GM20000 (cell line): Measurements from ENCODE around the gene ADGRG4.
"Not testable (repeated sequence)": the region's sequence is repeated elsewhere in the genome, so short reads cannot be mapped to it uniquely, and the experiment has no call there.

Experiments used
- DNase-seq: peaks from one replicate; pipeline ENCODE4 v3.0.0; 2012; ENCODE audit warnings: low spot score
- TF ChIP-seq, protein P1 (sequence below): IDR thresholded peaks from 2 replicates; pipeline ENCODE4 v1.5.1; 2012; ENCODE audit warnings: mild to moderate bottlenecking, control low read depth; ENCODE audit errors: extremely low read depth, missing control alignments

ADGRG4 gene

DNA sequence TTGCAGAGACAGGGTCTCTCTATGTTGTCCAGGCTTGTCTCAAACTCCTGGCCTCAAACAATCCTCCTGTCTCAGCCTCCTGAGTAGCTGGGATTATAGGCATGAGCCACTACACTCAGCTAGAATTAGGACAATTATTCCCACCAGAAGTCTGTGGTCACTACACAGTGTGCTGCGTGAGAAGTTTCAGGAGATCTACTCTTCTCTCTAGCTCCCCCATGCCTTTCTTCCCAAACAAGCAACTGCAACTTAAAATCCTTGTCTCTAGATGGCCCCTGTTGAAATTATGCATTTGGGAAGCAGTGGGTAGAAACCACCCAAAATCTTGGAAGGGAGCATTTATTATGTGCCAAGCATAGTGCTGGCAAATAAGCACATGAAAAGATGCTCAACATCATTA lies 28.4 kb upstream of the ADGRG4 start:
- TF ChIP-seq, protein P1, sequence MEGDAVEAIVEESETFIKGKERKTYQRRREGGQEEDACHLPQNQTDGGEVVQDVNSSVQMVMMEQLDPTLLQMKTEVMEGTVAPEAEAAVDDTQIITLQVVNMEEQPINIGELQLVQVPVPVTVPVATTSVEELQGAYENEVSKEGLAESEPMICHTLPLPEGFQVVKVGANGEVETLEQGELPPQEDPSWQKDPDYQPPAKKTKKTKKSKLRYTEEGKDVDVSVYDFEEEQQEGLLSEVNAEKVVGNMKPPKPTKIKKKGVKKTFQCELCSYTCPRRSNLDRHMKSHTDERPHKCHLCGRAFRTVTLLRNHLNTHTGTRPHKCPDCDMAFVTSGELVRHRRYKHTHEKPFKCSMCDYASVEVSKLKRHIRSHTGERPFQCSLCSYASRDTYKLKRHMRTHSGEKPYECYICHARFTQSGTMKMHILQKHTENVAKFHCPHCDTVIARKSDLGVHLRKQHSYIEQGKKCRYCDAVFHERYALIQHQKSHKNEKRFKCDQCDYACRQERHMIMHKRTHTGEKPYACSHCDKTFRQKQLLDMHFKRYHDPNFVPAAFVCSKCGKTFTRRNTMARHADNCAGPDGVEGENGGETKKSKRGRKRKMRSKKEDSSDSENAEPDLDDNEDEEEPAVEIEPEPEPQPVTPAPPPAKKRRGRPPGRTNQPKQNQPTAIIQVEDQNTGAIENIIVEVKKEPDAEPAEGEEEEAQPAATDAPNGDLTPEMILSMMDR, result no peak
- no peak for DNase-seq

DNA sequence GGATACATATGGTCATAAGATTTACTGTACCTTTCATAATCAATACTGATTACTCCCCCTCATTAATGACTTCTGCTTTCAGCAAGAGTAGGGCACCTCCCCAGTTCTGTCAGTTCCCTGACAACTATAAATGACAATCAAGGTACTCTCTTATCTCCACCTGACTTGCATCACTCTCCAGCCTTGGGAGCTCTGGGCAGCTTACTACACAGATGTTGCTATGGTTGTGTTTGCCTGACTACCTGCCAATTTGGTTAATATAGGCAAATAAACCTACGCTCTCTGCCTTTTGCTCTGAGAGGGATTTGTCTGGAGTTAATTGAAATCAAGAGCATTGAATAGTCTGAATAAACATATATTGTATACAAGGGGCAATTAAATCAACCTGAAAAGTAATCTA lies 26.8 kb upstream of the ADGRG4 start:
- TF ChIP-seq, protein P1, result no peak
- DNase-seq, result no peak

DNA sequence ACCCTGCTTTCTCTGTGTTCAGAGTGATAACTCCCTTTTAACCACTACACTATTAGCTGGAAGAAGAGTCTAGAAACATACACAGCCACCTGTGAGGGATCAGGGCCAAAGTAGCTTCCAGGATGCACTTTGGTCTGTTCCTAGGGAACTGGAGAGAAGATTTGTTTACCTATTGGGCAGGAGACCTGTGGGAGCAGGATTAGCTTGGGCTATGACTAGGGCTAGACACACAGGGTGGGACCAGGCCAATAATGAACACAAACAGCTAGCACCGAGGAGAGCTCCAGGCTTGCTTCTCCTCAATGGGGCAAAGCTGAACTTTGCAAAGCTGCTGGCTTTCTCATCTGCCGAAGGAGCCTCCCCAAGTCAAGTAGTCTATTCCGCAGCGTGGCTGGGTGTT lies 25.2 kb upstream of the ADGRG4 start:
- TF ChIP-seq, protein P1, result no peak
- DNase-seq, result no peak

DNA sequence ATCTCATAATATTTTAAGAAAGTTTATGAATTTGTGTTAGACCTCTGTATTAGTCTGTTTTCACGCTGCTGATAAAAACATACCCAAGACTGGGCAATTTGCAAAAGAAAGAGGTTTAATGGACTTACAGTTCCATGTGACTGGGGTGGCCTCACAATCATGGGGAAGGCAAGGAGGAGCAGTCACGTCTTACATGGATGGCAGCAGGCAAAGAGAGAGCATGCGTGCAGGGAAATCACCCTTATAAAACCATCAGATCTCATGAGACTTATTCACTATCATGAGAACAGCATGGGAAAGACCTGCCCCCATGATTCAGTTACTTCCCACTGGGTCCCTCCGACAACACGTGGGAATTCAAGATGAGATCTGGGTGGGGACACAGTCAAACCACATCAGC lies 14.4 kb upstream of the ADGRG4 start:
- DNase-seq, result not testable (repeated sequence)

DNA sequence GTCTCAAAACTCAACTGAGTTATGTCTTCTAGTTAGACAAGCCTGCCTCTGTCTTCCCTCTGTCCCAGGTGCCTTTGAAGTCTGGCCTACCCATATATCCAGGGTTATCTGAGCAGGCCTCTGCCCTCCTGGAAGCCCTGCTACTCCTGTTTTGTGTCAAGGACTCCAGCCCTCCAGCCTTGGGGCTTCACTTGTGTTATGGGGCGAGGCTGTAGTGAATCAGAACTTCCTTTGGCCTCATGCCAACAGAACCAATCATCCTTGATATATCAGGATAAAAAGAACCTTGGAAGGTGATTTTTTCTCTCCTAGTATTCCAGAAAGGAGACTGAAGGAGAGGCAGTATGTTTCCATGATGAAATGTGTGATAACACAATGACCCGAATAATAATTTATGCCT lies 8.9 kb upstream of the ADGRG4 start:
- TF ChIP-seq, protein P1, result no peak
- DNase-seq, result no peak

DNA sequence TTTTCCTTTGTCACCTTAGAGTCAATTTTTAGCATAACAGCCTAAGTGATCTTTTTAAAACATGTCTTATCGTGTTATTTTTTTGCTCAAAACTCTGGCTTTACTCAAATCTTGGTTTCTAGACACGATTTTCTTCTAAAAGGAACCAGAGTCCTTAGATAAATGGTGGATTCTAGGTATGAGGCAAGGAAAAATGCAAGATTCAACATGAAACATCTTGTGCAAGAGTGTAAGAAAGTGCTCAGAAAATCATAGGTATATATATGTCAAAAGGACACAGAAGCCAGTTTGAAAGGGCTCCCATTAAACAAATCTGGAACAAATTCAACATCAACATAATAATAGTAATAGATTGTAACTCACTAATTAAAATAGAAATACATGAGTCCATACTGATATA lies 8.1 kb upstream of the ADGRG4 start:
- no peak for DNase-seq
- TF ChIP-seq, protein P1, result no peak

DNA sequence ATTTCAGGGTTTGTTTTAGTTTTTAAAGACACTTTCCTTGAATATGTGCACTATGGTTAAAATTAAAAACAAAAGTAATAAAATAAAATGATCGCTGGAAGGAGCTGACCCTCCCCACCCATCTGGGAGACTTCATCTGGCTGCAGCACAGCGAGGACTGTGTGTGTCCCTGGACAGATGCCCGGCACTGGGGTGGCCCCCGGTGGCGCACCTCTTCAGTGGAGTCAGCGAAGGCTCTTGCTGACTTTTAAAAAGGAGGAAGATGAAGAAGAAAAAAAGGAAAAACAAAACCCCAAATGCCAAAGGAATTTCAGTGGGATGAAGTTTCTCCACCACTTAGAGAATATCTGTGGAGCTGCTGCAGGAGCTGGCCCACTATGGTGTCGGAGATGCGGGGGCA lies 5.4 kb upstream of the ADGRG4 start:
- DNase-seq, result no peak
- TF ChIP-seq, protein P1, result no peak

DNA sequence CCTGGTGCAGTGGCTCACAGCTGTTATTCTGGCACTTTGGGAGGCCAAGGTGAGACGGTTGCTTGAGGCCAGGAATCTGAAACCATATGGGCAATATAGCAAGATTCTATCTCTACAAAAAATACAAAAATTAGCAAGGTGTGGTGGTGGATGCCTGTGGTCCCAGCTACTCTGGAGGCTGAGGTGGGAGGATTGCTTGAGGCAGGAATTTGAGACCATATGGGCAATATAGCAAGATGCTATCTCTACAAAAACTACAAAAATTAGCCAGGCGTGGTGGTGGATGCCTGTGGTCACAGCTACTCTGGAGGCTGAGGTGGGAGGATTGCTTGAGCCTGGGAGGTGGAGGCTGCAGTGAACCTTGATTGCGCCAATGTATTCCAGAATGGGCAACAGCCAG lies 2.3 kb downstream of the ADGRG4 start:
- TF ChIP-seq, protein P1, result no peak
- DNase-seq, result no peak
